Measurements from ENCODE around the gene COPS9. TPM values are rescaled to one million over a fixed set of nuclear protein-coding genes. Genes with fewer than 3 reads are reported as not detected.

The COPS9 gene
- total and polyA plus RNA-seq, 5 donors from 2014 or later = 77.6 to 330 (median 326) TPM

DNA sequence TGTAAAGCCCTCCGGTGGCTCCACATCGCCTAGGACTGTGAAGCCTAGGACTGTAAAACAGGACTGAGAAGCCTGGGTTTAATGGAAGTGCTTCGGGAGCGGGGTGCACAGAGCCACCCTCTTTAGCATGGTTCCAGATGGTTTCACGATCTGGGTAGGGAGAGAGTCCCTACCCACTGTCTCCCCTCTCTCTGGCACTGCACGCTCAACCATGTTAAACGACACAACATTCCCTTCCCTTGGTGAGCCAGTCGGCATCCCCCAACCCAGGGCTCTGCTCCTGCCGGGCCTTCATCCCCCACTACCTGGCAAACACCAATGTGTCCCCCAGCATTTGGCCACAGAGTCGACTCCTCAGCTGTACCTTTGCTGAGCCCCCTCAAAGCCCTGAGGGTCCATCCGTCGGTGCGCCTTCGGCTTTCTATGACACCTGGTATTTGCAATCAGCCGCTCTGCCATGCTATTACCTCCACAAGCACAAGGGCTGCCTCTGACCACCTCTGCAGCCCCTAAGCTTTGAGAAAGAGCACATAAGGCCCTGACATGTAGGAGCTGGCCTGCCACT lies 1.1 kb downstream of the COPS9 start:
- H3K4me1 Mint-ChIP-seq = peaks cover 9 to 44% (median 20%) of the 10 kb centered on the region in 4 donors
- peak overlapping the region in 2 of 3 donors; percentile 88 to 89 for H3K27ac Mint-ChIP-seq
- peak overlapping the region; percentile 91 to 98 (median 96) for H3K4me3 Mint-ChIP-seq
- H3K36me3 Mint-ChIP-seq = peaks cover 18% of the 10 kb centered on the region
- Histone ChIP-seq H3K4me1 (ENCODE audit: control insufficient read depth, insufficient read depth, low read length, poor library complexity, severe bottlenecking) (peaks cover 18% of the 10 kb centered on the region), H3K27ac (ENCODE audit: insufficient read depth, low read length, poor library complexity, severe bottlenecking) (peak overlapping the region; percentile 59), H3K9me3 (ENCODE audit: control insufficient read depth in 2 of 2, low read length in 2 of 2) (no peaks in the 10 kb centered on the region), H3K4me3 (ENCODE audit: low read depth, low read length) (peak overlapping the region; percentile 79), H3K27me3 (ENCODE audit: control insufficient read depth, insufficient read depth, low read length) (no peaks in the 10 kb centered on the region), H3K36me3 (ENCODE audit: control insufficient read depth, insufficient read depth, low read length) (peaks cover 37% of the 10 kb centered on the region)
- ATAC-seq (ENCODE audit: low read depth in 2 of 2) = no peak
- H3K27me3 Mint-ChIP-seq = peaks cover 5% of the 10 kb centered on the region
- no peaks in the 10 kb centered on the region for H3K9me3 Mint-ChIP-seq
- DNase-seq = no peak

GRCh38 chr2:240134466-240134865 lies 1.6 kb downstream of the COPS9 start:
- peak overlapping the region; percentile 11 to 98 (median 72) for H3K4me3 Mint-ChIP-seq
- Histone ChIP-seq H3K4me3 (ENCODE audit: low read depth, low read length) (no peak overlapping the region), H3K9me3 (ENCODE audit: control insufficient read depth in 2 of 2, low read length in 2 of 2) (no peaks in the 10 kb centered on the region), H3K4me1 (ENCODE audit: control insufficient read depth, insufficient read depth, low read length, poor library complexity, severe bottlenecking) (peaks cover 18% of the 10 kb centered on the region), H3K36me3 (ENCODE audit: control insufficient read depth, insufficient read depth, low read length) (peaks cover 43% of the 10 kb centered on the region), H3K27ac (ENCODE audit: insufficient read depth, low read length, poor library complexity, severe bottlenecking) (no peak overlapping the region), H3K27me3 (ENCODE audit: control insufficient read depth, insufficient read depth, low read length) (no peaks in the 10 kb centered on the region)
- peaks cover 9 to 44% (median 20%) of the 10 kb centered on the region in 4 donors for H3K4me1 Mint-ChIP-seq
- H3K9me3 Mint-ChIP-seq = peaks cover 0 to 2% (median 0%) of the 10 kb centered on the region in 7 donors
- DNase-seq = no peak
- H3K27ac Mint-ChIP-seq = peak overlapping the region in 2 of 3 donors; percentile 47 to 59
- peaks cover 5% of the 10 kb centered on the region for H3K27me3 Mint-ChIP-seq
- H3K36me3 Mint-ChIP-seq = peaks cover 24% of the 10 kb centered on the region
- no peak for ATAC-seq (ENCODE audit: low read depth in 2 of 2)

DNA sequence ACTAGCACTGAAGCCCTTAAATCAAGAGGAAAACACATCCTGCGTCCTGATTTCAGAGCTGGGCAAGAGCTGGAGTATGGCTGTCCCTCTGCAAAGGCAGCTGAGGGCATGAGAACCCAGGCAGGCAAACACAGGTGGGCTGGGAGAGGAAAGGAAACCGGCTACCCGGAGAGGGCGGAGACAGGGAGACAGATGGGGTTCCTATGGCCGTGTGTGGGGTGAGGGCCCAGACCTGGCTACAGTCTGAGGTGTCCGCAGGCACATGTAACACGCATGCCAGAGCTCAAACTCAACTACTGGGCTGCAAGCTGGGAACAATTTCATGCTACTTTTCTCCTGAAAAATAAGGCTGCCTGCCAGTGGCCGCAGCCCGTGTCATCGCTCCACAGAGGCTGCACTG lies 2.7 kb downstream of the COPS9 start:
- peak overlapping the region in 1 of 3 donors; percentile 47 for H3K27ac Mint-ChIP-seq
- H3K4me3 Mint-ChIP-seq = peak overlapping the region; percentile 62 to 95 (median 84)

GRCh38 chr2:240132651-240132980 lies 3.5 kb downstream of the COPS9 start:
- H3K4me1 ChIP-seq (ENCODE audit: control insufficient read depth, insufficient read depth, low read length, poor library complexity, severe bottlenecking) = peaks cover 18% of the 10 kb centered on the region
- ATAC-seq (ENCODE audit: low read depth in 2 of 2) (no peak), DNase-seq (no peak)
- no peaks in the 10 kb centered on the region for H3K27me3 Mint-ChIP-seq
- no peaks in the 10 kb centered on the region for H3K27me3 ChIP-seq (ENCODE audit: control insufficient read depth, insufficient read depth, low read length)
- peaks cover 9 to 43% (median 20%) of the 10 kb centered on the region in 4 donors for H3K4me1 Mint-ChIP-seq
- peak overlapping the region in 1 of 4 donors; percentile 36 for H3K4me3 Mint-ChIP-seq
- H3K4me3 ChIP-seq (ENCODE audit: low read depth, low read length) = no peak overlapping the region
- no peak overlapping the region for H3K27ac Mint-ChIP-seq
- H3K27ac ChIP-seq (ENCODE audit: insufficient read depth, low read length, poor library complexity, severe bottlenecking) = no peak overlapping the region
- peaks cover 60% of the 10 kb centered on the region for H3K36me3 ChIP-seq (ENCODE audit: control insufficient read depth, insufficient read depth, low read length)
- no peaks in the 10 kb centered on the region for H3K9me3 ChIP-seq (ENCODE audit: control insufficient read depth in 2 of 2, low read length in 2 of 2)
- peaks cover 0 to 2% (median 0%) of the 10 kb centered on the region in 7 donors for H3K9me3 Mint-ChIP-seq
- H3K36me3 Mint-ChIP-seq = peaks cover 31% of the 10 kb centered on the region

More for the DNA sequence above, 2.7 kb downstream of the COPS9 start:
- H3K27me3 ChIP-seq (ENCODE audit: control insufficient read depth, insufficient read depth, low read length) = no peaks in the 10 kb centered on the region
- peaks cover 54% of the 10 kb centered on the region for H3K36me3 ChIP-seq (ENCODE audit: control insufficient read depth, insufficient read depth, low read length)
- H3K4me1 Mint-ChIP-seq = peaks cover 9 to 44% (median 20%) of the 10 kb centered on the region in 4 donors
- H3K27ac ChIP-seq (ENCODE audit: insufficient read depth, low read length, poor library complexity, severe bottlenecking) = no peak overlapping the region
- peaks cover 27% of the 10 kb centered on the region for H3K36me3 Mint-ChIP-seq
- DNase-seq (no peak), ATAC-seq (ENCODE audit: low read depth in 2 of 2) (no peak)
- H3K9me3 ChIP-seq (ENCODE audit: control insufficient read depth in 2 of 2, low read length in 2 of 2) = no peaks in the 10 kb centered on the region
- peaks cover 0 to 2% (median 0%) of the 10 kb centered on the region in 7 donors for H3K9me3 Mint-ChIP-seq
- H3K4me3 ChIP-seq (ENCODE audit: low read depth, low read length) = no peak overlapping the region
- H3K4me1 ChIP-seq (ENCODE audit: control insufficient read depth, insufficient read depth, low read length, poor library complexity, severe bottlenecking) = peaks cover 18% of the 10 kb centered on the region
- H3K27me3 Mint-ChIP-seq = no peaks in the 10 kb centered on the region

GRCh38 chr2:240131941-240132650 lies 4.0 kb downstream of the COPS9 start:
- peaks cover 60% of the 10 kb centered on the region for H3K36me3 ChIP-seq (ENCODE audit: control insufficient read depth, insufficient read depth, low read length)
- H3K36me3 Mint-ChIP-seq = peaks cover 32% of the 10 kb centered on the region

DNA sequence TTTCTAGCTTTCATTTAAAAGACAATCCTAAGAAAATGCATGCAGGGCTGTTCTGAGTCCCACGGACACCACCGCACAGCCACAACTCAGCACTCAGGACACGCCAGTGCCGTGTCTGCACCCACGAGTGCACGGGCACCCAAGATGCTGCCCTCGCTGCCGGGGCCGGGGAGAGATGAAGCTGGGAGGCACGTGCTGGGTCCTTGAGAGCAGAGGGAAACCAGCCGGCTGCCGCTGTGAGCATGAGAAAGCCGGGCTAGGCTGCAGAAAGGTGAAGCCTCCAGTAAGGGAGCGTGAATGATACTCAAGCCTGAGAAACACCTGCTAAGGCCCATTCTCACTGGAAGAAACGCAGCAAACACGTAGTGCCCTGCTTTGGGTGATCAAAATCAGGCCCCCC lies 4.8 kb downstream of the COPS9 start:
- no peak for ATAC-seq (ENCODE audit: low read depth in 2 of 2)

More at GRCh38 chr2:240131941-240132650, 4.0 kb downstream of the COPS9 start:
- Mint-ChIP-seq H3K9me3 (peaks cover 0 to 2% (median 0%) of the 10 kb centered on the region in 7 donors), H3K4me3 (peak overlapping the region in 2 of 4 donors; percentile 10 to 21), H3K27ac (peak overlapping the region in 1 of 3 donors; percentile 36), H3K4me1 (peaks cover 8 to 39% (median 18%) of the 10 kb centered on the region in 4 donors), H3K27me3 (no peaks in the 10 kb centered on the region)
- ATAC-seq (ENCODE audit: low read depth in 2 of 2) (no peak), DNase-seq (no peak)
- H3K4me3 ChIP-seq (ENCODE audit: low read depth, low read length) = no peak overlapping the region
- no peaks in the 10 kb centered on the region for H3K9me3 ChIP-seq (ENCODE audit: control insufficient read depth in 2 of 2, low read length in 2 of 2)
- no peaks in the 10 kb centered on the region for H3K27me3 ChIP-seq (ENCODE audit: control insufficient read depth, insufficient read depth, low read length)
- H3K4me1 ChIP-seq (ENCODE audit: control insufficient read depth, insufficient read depth, low read length, poor library complexity, severe bottlenecking) = peaks cover 17% of the 10 kb centered on the region
- H3K27ac ChIP-seq (ENCODE audit: insufficient read depth, low read length, poor library complexity, severe bottlenecking) = no peak overlapping the region

GRCh38 chr2:240130393-240131195 lies 5.5 kb downstream of the COPS9 start:
- Histone ChIP-seq H3K27me3 (ENCODE audit: control insufficient read depth, insufficient read depth, low read length) (no peaks in the 10 kb centered on the region), H3K4me1 (ENCODE audit: control insufficient read depth, insufficient read depth, low read length, poor library complexity, severe bottlenecking) (peaks cover 9% of the 10 kb centered on the region), H3K9me3 (ENCODE audit: control insufficient read depth in 2 of 2, low read length in 2 of 2) (no peaks in the 10 kb centered on the region), H3K36me3 (ENCODE audit: control insufficient read depth, insufficient read depth, low read length) (peaks cover 63% of the 10 kb centered on the region), H3K4me3 (ENCODE audit: low read depth, low read length) (no peak overlapping the region), H3K27ac (ENCODE audit: insufficient read depth, low read length, poor library complexity, severe bottlenecking) (no peak overlapping the region)
- Mint-ChIP-seq H3K4me3 (peak overlapping the region in 1 of 4 donors; percentile 71), H3K27me3 (no peaks in the 10 kb centered on the region), H3K36me3 (peaks cover 41% of the 10 kb centered on the region), H3K27ac (no peak overlapping the region), H3K9me3 (peaks cover 0 to 2% (median 0%) of the 10 kb centered on the region in 7 donors), H3K4me1 (peaks cover 7 to 28% (median 12%) of the 10 kb centered on the region in 4 donors)
- DNase-seq (no peak), ATAC-seq (ENCODE audit: low read depth in 2 of 2) (no peak)

More for the DNA sequence above, 4.8 kb downstream of the COPS9 start:
- H3K4me3 Mint-ChIP-seq = peak overlapping the region in 1 of 4 donors; percentile 71
- H3K27me3 ChIP-seq (ENCODE audit: control insufficient read depth, insufficient read depth, low read length) = no peaks in the 10 kb centered on the region
- DNase-seq = no peak
- peaks cover 63% of the 10 kb centered on the region for H3K36me3 ChIP-seq (ENCODE audit: control insufficient read depth, insufficient read depth, low read length)
- H3K4me1 ChIP-seq (ENCODE audit: control insufficient read depth, insufficient read depth, low read length, poor library complexity, severe bottlenecking) = peaks cover 11% of the 10 kb centered on the region
- peaks cover 0 to 2% (median 0%) of the 10 kb centered on the region in 7 donors for H3K9me3 Mint-ChIP-seq
- H3K4me3 ChIP-seq (ENCODE audit: low read depth, low read length) = no peak overlapping the region
- H3K27ac ChIP-seq (ENCODE audit: insufficient read depth, low read length, poor library complexity, severe bottlenecking) = no peak overlapping the region
- H3K36me3 Mint-ChIP-seq = peaks cover 38% of the 10 kb centered on the region
- H3K27ac Mint-ChIP-seq = no peak overlapping the region
- H3K4me1 Mint-ChIP-seq = peaks cover 7 to 33% (median 16%) of the 10 kb centered on the region in 4 donors
- H3K9me3 ChIP-seq (ENCODE audit: control insufficient read depth in 2 of 2, low read length in 2 of 2) = no peaks in the 10 kb centered on the region
- no peaks in the 10 kb centered on the region for H3K27me3 Mint-ChIP-seq

All from CD4-positive, CD25-positive, alpha-beta regulatory T cell (primary cell).